ENCODE data around the gene CMTM2. TPM values are rescaled to one million over a fixed set of nuclear protein-coding genes. Genes with fewer than 3 reads are reported as not detected.

Gene CMTM2
- total RNA-seq, 2 experiments from 2014 or later = 0.19 to 0.91 TPM

- no peak overlapping the region for H3K4me2 ChIP-seq (ENCODE audit: low read length)
- H3K9me3 ChIP-seq (ENCODE audit: low read length) = no peaks in the 10 kb centered on the region
- no peak overlapping the region for H3K27ac ChIP-seq (ENCODE audit: low read depth, low read length, poor library complexity, severe bottlenecking)
- no TSS peak for BruUV-seq (replicated peaks)
- no peak for DNase-seq (ENCODE audit: low spot score)
- peaks cover 4% of the 10 kb centered on the region for H3K79me2 ChIP-seq (ENCODE audit: insufficient read depth, low read depth, low read length)
- no peak overlapping the region for H3K4me3 ChIP-seq (ENCODE audit: low read depth, low read length, poor library complexity, severe bottlenecking)
- H3K9me2 ChIP-seq (ENCODE audit: insufficient read depth, low read length) = no peaks in the 10 kb centered on the region
- intact Hi-C loops (cut with micrococcal nuclease; ENCODE audit: unreplicated experiment) = no loop called here
- peaks cover 60% of the 10 kb centered on the region for H3K4me1 ChIP-seq (ENCODE audit: insufficient read depth, low read length, poor library complexity, severe bottlenecking)
- no peak overlapping the region for H2AFZ ChIP-seq (ENCODE audit: low read length)
- ChIA-PET CTCF (ENCODE audit: unreplicated experiment) (interaction anchor here (0.9 kb wide), 1 partner anchor 26 kb away, joined by 3 read pairs; no protein-coding TSS in a partner anchor), POLR2A (interaction anchor here (0.5 to 1.6 kb wide), 4 partner anchors 9 to 32 kb away, joined by 3 to 5 read pairs (median 4); no protein-coding TSS in a partner anchor)
- TF ChIP-seq CTCF (conservative IDR thresholded peaks at IDR 0.05; ENCODE audit: low read length) (no peak), EZH2phosphoT487 (IDR thresholded peaks at IDR 0.05; ENCODE audit: borderline replicate concordance, low read depth, low read length) (no peak)
- no peaks in the 10 kb centered on the region; the same call in 1 of the 2 replicates for H4K20me1 ChIP-seq (ENCODE audit: insufficient read depth, low read length)
- H3K36me3 ChIP-seq (ENCODE audit: insufficient read depth, low read length) = no peaks in the 10 kb centered on the region
Measured at GRCh38 chr16:66548068-66548467, 31.2 kb upstream of the CMTM2 start.

- Histone ChIP-seq H3K9me3 (ENCODE audit: low read length) (no peaks in the 10 kb centered on the region), H3K36me3 (ENCODE audit: insufficient read depth, low read length) (peaks cover 3% of the 10 kb centered on the region; the same call in 1 of the 2 replicates), H3K27ac (ENCODE audit: low read depth, low read length, poor library complexity, severe bottlenecking) (no peak overlapping the region), H3K4me2 (ENCODE audit: low read length) (peak overlapping the region; percentile 78), H4K20me1 (ENCODE audit: insufficient read depth, low read length) (peaks cover 8% of the 10 kb centered on the region; the same call in 1 of the 2 replicates), H3K4me1 (ENCODE audit: insufficient read depth, low read length, poor library complexity, severe bottlenecking) (peaks cover 63% of the 10 kb centered on the region), H3K79me2 (ENCODE audit: insufficient read depth, low read depth, low read length) (peaks cover 12% of the 10 kb centered on the region), H2AFZ (ENCODE audit: low read length) (peak overlapping the region; percentile 77; the same call in 1 of the 2 replicates), H3K9me2 (ENCODE audit: insufficient read depth, low read length) (no peaks in the 10 kb centered on the region), H3K4me3 (ENCODE audit: low read depth, low read length, poor library complexity, severe bottlenecking) (peak overlapping the region; percentile 56)
- POLR2A ChIA-PET = interaction anchor here (0.5 to 1.6 kb wide), 3 partner anchors 10 to 33 kb away, joined by 3 to 4 read pairs (median 4); no protein-coding TSS in a partner anchor
- intact Hi-C loops (cut with micrococcal nuclease; ENCODE audit: unreplicated experiment) = no loop called here
- DNase-seq (ENCODE audit: low spot score) = no peak
- CTCF ChIA-PET (ENCODE audit: unreplicated experiment) = no interaction called here
- TF ChIP-seq EZH2phosphoT487 (IDR thresholded peaks at IDR 0.05; ENCODE audit: borderline replicate concordance, low read depth, low read length) (no peak), CTCF (conservative IDR thresholded peaks at IDR 0.05; ENCODE audit: low read length) (no peak)
- BruUV-seq (replicated peaks) = no TSS peak
Measured at GRCh38 chr16:66548868-66549267, 30.4 kb upstream of the CMTM2 start.
